ENCODE results near the gene AKAP13. TPM values are rescaled to one million over a fixed set of nuclear protein-coding genes. Genes with fewer than 3 reads are reported as not detected.
"Not testable (repeated sequence)": the region's sequence is repeated elsewhere in the genome, so short reads cannot be mapped to it uniquely, and the experiment has no call there.

The AKAP13 gene
- total RNA-seq, 1 donor from 2014 or later = 196 TPM

GRCh38 chr15:85785887-85786780 is 405.7 kb downstream of the AKAP13 start:
- peak; percentile 38 for DNase-seq (ENCODE audit: low spot score)

- no peak for DNase-seq (ENCODE audit: low spot score)
Measured at GRCh38 chr15:85786781-85787114, 406.3 kb downstream of the AKAP13 start.

- no peak for DNase-seq (ENCODE audit: low spot score)
Measured at GRCh38 chr15:85788771-85789495, 408.5 kb downstream of the AKAP13 start.

GRCh38 chr15:85789496-85789875 is 409.1 kb downstream of the AKAP13 start:
- no peak for DNase-seq (ENCODE audit: low spot score)

- DNase-seq (ENCODE audit: low spot score) = no peak
Measured at GRCh38 chr15:85792102-85792731, 411.8 kb downstream of the AKAP13 start.

- DNase-seq (ENCODE audit: low spot score) = no peak
Measured at GRCh38 chr15:85792912-85793590, 412.6 kb downstream of the AKAP13 start.

- no peak for DNase-seq (ENCODE audit: low spot score)
Measured at GRCh38 chr15:85793641-85794597, 413.5 kb downstream of the AKAP13 start.

GRCh38 chr15:85794598-85795336 is 414.4 kb downstream of the AKAP13 start, which contains the start of gene KLHL25:
KLHL25 (minus strand) TSS chr15:85794925; CDS start chr15:85769810, 25,115 bp downstream.
- DNase-seq (ENCODE audit: low spot score) = peak; percentile 97

GRCh38 chr15:85795337-85796305 is 415.2 kb downstream of the AKAP13 start:
- peak; percentile 22 for DNase-seq (ENCODE audit: low spot score)

GRCh38 chr15:85796371-85796770 is 416.0 kb downstream of the AKAP13 start:
- DNase-seq (ENCODE audit: low spot score) = not testable (repeated sequence)

Data from umbilical cord (tissue), 2 donors.